HG02852 (cell line): ENCODE data around the gene TAS1R1.
"Not testable (repeated sequence)": the region's sequence is repeated elsewhere in the genome, so short reads cannot be mapped to it uniquely, and the experiment has no call there.

Source experiments
- ATAC-seq: cut with Tn5 transposase; IDR thresholded peaks from one replicate; pipeline ENCODE4 v1.9.1; 2021; ENCODE audit warnings: mild to moderate bottlenecking, moderate library complexity; ENCODE audit not compliant: unreplicated experiment

TAS1R1 gene

DNA sequence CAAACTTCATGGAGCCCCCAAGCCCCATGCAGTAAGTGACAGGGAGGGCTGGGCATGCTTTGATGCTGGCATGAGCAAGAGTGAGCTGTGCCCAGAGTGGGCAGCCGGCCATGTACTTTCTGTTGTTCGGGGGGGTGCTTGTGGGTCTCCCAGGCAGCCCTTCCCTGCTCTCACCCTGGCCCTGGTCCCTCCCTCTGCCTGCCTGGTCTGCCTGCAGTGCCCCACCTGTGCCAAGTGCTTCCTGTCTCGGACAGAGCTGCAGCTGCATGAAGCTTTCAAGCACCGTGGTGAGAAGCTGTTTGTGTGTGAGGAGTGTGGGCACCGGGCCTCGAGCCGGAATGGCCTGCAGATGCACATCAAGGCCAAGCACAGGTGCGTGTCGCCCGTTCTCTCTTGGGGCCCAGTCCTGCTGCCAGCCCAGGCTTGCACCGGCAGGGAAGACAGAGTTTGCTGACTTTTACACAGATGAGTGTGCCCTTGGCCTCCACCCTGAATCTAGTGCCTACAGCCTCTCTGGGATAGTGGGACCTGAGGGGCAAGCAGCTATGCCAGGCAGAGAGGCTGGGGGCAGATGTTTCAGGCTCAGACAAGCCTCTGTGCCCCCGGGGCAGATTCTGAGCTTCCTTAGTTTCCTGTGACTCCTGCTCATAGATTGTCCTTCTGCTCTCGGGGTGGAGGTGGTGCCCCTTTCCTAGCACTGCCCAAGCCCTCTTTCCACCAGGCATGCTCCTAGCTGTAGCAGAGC lies 32.3 kb downstream of the TAS1R1 start:
- ATAC-seq: no peak

DNA sequence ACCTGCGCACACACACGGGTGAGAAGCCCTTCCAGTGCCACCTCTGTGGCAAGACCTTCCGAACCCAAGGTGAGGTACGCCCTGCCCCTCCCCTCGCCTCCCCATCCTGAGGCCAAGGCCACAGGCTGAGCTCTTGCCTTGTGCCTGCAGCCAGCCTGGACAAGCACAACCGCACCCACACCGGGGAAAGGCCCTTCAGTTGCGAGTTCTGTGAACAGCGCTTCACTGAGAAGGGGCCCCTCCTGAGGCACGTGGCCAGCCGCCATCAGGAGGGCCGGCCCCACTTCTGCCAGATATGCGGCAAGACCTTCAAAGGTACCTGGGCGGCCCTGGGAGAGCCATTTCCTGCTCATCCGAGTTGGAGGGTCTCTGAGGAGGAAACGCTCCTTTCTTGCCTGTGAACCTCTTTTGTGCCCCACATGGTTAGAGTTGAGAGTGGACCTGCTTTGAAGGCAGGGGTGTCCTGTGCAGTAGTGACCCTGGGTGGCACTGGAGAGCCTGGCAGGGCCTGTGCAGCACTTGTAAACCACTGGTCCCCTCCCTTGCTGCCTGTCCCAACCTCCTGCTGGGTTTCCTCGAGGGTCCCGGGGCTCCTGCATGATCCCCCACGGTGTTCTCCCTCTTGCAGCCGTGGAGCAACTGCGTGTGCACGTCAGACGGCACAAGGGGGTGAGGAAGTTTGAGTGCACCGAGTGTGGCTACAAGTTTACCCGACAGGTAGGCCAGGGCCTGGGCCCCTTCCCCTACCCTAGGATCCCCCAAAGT lies 33.2 kb downstream of the TAS1R1 start:
- no peak for ATAC-seq

DNA sequence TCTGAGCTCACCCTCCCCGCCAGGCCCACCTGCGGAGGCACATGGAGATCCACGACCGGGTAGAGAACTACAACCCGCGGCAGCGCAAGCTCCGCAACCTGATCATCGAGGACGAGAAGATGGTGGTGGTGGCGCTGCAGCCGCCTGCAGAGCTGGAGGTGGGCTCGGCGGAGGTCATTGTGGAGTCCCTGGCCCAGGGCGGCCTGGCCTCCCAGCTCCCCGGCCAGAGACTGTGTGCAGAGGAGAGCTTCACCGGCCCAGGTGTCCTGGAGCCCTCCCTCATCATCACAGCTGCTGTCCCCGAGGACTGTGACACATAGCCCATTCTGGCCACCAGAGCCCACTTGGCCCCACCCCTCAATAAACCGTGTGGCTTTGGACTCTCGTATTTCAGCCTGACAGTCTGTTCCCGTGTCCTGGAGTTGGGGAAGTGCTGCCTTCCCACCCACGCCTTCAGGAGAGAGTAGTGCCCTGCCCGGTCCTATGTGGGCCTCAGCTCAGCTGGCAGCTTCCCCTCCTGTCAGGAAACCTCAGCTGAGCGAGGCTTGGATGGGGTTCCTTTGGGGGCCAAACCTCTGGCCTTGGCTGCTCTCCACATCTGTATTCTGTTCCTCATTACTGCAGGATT lies 33.9 kb downstream of the TAS1R1 start:
- no peak for ATAC-seq

DNA sequence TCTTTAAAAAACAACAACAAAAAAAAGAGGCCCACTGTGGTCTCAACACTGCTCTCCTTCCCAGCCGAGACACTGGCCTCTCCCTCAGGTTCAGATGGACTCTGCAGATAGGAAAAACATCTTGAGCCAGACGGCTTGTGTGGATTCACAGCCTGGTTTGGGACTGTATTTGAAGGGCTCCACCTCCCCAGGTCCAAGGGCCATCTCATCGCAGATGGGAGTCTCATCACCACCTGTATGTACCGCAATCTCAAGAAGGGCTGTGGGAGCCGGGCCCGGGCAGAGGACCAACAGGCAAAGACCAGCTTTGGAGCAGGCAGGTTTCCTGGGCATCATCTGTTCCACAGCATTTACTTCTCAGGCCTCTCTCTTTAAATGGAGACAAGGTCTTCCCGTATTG lies 34.9 kb downstream of the TAS1R1 start:
- ATAC-seq: no peak

DNA sequence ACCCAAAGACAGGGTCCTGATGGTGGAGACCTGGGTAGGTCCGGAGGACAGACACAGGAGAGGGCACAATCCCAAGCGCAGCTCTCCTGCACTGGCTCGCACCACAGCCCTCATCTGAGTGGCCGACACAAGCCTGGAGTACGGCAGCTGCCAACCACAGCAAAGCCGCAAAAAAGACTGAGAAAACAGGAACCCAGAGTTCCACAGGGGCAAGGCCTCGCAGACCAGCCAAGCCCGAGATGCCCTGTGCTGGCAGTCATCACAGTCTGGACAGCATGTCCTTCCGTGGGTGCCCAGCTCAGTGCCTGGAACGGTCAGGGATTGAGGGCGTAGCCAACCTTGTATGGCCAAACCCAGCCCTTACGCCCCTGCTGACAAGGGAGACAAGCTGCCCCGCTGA lies 36.1 kb downstream of the TAS1R1 start:
- ATAC-seq: no peak

DNA sequence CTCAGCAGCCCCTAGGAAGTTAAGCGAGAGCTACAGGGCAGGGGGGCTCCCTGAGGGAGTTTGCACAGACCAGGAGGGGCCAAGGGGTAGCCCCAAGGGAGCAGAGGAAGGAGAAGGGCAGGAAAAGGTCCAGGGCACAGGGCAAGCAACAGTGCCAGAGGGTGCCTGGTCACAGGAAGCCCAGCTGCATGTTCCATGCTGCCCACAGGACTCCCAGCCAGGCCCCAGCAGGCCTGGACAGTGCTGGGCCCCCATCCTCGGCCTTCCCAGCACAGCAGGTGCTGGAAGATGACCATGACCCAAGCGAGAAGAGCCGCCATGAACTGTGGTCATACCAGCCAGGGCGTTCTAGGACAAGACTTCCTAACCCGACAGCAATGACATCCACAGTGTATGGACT lies 36.5 kb downstream of the TAS1R1 start:
- ATAC-seq: no peak

DNA sequence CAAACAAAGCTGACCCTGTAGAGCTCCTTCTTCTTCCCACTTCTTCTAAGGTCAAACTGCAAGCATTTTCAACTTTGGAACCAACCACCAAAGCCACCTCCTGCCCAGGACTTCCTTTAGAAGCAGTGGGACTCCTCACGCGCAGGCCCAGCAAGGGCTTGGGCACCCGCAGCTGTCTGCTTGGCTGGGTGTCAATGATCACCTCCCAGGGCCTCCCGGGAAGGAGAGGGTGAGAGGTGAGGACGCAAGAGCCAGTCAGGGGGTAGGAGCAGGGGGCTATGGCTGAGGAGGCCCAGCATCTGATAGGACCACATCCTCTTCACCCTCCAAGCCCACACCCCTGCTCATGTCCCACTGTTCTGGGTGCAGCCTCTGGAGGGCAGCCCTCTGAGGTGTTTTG lies 37.3 kb downstream of the TAS1R1 start:
- no peak for ATAC-seq

DNA sequence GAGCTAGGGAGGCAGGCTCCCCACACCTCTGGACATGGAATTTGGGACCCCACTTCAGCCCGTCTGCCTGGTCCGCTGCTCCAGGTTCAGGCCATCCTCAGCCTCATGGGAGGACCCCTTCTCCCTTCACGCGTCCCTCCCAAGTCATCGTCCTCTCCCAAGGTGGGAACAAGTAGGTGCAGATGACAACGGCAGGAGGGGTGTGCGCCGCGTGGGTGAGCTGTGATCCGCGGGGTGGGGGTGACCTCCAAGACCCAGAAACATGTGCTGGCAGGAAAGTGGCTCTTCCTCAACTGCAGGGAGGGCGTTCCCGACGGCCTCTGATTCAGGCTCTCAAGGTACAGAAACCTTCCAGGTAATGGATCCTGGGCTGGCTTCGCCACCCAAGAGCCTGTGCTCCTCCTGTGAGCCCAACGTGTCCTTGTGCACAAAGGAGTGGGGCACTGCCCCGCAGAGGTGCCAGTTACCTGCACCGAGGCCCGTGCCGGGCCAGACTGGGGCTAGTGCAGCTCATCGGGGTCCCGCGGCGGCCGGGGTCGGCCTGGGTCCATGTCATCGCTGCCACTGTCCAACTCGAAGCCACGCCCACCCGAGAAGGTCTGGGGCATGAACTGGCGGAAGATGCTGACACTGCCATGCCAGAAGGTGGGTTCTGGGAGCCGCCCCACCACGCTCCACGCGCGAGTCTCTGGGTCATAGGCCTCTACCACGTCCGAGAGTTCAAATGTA lies 37.9 kb downstream of the TAS1R1 start:
- no peak for ATAC-seq

DNA sequence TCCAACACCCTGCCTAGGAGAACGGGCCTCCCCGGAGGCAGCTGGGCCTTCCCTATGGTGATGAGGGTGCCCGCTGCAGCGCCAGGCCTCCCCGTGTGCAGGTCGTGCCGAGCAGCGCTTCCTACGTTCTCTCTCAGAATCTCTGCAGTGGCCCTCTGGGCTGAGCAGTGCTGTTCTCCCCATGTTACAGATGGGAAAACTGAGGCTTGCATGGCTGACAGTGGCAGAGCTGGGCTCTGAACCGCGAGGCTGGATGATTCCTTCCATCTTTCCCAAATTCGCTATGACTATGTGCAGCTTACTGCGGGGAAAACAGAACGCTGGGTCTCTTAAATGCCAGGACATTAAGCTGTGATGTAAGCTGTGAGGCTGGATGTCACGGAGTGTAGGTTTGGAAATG lies 38.7 kb downstream of the TAS1R1 start:
- no peak for ATAC-seq

DNA sequence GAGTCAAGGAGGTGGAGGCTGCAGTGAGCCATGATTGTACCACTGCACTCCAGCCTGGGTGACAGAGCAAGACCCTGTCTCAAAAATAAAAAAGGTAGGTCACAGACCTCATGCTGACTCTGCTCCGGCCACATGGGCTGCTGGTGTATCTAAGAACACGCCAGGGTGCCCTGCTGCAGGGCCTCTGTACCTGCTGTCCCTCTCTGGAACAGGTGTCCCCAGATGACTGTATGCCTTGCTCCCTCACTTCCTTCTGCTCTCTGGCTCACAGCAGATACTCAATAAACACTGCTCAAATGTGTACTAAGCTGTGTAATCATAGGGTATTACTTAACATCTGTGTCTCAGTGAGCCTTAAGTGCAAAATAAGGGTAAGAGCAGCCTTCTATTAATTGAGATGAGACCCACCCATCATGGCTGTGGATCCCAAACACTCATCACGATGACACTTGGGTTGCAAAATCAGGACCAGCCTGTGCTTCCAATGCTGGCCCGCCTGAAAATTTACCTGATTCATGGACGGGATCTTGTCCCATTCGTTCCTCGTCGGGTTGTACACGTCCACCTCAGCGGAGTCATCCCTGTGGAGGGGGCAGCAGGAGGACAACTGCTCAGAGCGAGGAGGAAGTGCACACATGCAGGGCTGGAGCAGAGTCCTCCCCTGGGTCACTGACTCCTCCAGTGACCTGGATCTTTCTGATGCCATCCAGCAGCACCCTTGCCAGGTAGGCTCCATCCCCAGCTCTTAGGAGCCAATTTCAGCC lies 40.1 kb downstream of the TAS1R1 start:
- no peak for ATAC-seq

DNA sequence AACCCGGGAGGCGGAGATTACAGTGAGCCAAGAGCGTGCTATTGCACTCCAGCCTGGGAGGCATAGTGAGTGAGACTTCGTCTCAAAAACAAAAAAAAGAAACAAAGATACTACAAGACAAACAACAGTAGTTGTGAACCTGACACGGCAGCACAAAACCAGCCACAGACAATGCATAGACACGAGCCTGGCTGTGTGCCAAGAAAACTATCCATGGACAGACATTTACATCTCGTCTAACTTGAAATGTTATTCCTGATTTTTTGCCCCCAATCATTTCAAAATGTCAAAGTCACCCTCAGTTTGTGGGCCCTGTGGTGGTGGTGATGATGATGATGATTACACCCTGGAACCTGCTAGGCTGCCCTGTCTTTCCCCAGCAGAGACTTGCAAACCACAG lies 41.2 kb downstream of the TAS1R1 start:
- ATAC-seq: no peak

DNA sequence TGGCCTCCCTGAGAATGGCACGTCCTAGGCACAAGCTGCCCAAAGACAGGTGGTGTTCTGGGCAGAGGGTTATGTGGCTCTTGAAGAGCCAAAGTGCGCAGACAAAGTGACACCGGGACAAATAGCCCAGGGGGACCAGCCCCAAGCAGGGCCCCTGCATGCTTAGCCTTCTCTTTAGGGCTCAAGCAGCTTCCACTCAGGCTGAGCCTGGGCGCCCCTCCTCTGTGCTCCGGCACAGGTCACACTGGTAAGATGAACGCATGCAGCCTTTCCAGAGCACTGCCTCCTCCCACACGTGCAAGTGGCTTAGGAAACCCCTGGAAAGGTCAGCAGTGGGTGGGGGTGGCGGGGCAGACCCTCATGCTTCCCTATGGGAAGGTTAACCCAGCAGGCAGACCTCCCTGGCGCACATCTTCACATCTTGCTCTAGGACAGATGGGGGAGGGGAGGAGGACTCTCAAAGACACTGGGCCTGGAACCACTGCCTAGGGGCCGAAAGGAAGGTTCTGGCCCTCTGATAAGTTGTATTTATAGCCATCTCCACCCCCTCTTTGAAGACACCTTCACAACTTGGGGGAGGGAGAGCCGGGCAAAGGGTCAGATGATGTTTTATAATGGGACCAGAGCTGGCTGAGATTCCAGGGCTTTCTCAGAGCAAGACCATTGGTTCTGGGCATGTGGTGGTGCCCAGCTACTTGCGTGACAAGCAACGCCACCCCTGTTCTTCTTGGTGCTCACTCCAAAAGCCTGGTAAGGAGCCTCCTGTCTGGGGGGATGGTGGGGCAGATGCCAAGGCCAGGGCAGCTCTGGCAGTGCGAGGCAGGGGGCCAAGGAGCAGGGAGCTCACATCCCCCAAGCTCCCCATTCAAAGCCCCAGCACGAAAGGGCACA lies 42.0 kb downstream of the TAS1R1 start:
- ATAC-seq: no peak

DNA sequence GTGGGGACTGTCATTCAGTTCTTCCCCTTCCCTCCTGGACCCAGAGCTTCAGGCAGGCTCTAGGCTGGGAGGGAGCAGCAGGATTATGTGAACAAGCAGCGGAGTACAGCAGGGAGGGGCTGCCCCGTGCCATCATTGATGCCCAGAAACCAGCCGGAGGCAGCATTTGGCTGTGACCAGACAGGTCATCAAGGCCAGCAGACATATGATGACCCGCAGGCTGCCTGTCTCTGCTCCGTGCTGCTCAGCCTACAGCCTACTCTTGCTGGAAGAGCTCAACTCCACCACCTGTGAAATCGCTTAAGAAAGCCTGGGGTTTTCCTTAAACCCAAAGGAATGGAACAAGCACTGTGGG lies 42.6 kb downstream of the TAS1R1 start:
- no peak for ATAC-seq

DNA sequence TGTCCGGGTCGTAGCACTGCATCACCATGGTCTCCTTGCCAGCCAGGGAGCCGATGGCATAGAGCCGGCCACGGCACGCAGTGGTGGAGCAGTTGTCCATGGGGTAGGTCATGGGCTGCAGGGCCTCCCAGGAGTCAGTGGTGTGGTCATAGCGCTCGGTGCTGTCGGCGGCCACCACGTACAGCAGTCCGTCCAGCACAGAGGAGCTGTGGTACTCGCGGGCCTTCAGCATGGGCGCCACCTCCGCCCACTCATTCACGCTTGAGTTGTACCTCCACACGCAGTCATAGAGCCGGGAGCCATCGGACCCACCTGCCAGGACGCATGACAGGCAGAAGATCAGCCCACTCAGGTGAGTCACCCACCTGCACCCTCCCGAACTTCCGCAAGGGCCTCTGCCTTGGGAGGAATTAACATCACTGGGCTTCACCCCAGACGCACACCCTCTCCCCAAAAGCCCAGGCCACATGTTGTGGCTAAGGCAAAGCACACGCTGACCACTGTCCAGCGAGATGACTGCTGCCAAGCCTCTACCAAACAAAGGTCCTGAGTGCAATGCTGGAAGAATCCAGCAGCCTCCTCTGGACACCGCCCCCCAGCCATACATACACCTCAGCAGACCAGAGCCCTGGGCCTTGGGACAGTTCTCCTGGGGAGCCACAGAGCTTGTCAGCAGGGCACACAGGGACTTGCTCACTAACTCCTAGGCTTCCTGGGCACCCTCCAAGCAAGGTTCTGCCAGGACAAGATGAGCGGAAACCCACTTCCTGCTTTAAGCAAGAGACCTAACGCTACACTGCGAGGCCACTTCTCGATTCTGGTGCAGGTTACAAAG lies 44.3 kb downstream of the TAS1R1 start:
- ATAC-seq: no peak

DNA sequence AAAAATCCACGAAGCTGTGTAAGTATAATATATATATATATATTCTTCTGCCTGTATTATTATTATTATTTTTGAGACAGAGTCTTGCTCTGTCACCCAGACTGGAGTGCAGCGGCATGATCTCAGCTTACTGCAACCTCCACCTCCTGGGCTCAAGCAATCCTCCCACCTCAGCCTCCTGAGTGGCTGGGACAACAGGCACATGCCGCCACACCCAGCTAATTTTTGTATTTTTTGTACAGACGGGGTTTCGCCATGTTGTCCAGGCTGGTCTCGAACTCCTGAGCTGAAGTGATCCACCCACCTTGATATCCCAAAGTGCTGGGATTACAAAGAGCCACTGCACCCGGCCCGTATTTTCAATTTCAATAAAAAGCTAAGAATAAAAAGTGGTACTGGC lies 44.9 kb downstream of the TAS1R1 start:
- not testable (repeated sequence) for ATAC-seq

DNA sequence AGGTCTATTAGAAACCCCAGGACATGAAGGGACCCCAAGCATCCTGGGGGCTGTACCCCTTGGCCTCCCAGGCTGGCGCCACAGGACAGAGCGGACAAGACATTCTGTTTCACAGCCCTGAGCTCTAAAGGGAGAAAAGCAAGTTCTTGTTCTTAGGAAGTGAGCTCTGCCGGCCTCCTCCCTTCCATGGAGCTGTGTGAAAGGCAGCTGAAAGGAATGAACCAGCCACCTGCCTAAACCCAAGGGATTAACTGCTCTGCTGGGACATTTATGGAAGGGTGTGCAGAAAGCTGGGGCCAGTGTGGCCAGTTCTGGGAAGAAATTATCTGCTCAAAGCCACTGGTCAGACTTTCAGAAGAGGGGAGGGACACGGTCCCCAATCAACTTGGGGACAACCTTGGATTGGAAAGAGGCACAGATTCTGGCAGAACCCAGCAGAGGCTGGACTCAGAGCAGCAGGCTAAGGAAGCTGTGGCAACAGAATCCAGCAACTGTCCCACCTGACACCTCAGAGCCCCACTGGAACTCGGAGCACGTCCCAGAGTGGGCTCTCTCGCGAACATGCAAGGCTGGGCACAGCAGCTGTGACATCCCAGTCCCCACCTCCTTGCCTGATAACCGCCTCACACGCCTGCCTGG lies 45.4 kb downstream of the TAS1R1 start:
- peak; percentile 2 for ATAC-seq

DNA sequence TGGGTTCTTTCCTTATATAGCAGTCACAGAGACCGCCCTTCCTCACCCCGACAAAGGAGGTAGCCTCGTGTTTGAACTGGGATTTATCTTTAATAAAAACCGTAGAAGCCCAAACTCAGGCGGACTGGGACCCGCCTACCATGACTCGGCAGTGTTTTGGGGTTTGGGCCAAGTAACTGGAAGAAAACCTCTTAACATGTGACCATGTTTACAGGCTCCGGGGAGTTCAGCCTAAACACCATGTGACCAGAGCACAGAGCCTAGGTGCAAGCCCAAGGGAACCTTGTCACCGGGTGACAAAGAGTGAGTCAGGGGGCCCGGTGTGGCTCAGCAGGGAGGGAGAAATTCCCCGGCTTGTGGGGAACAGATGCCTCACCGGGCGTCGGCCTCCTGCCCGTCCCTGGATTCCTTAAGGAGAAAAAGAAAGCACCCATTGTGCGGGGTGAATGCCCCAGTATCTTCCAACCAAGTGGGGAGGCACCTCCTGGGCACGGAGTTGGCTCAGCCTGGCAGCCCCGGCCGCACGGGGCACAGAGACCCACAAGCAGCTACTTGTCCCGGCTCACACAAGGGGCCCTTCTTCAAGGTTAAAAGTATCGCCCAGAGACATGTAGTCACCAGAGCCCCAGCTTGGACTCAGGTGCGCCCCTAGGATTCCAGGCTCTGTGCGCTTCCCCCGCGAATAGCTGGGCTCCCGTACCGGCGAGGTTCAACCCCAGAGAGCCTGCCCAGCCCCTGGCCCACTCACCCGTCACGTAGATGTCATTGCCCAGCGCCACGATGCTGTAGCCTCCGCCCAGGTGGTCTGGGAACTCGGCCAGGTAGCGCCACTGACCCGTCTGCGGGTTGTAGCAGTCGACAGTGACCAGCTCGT lies 46.2 kb downstream of the TAS1R1 start:
- ATAC-seq: peak; percentile 23
